Endothelial cell of umbilical vein (primary cell): ENCODE results near the gene BLOC1S3. TPM values are rescaled to one million over a fixed set of nuclear protein-coding genes. Genes with fewer than 3 reads are reported as not detected.

Experiments
- BruUV-seq: library from RNA; stranded (reverse); fragments of 400-500 nt; replicated peaks from 2 replicates; lab custom pipeline; 2021; lab: Mats Ljungman, UMichigan
- CTCF ChIA-PET: fragments of 300-600, 350-600 bp; sonication (Branson Sonifier 250); formaldehyde crosslinking; loops from one replicate; lab custom pipeline; 2021; ENCODE audit warnings: antibody characterized with exemption, inconsistent platforms; lab: Charles Lee
- POLR2A ChIA-PET: fragments of 300-600, 350-600 bp; sonication (Branson Sonifier 250); formaldehyde crosslinking; loops from one replicate; lab custom pipeline; 2021; ENCODE audit warnings: antibody characterized with exemption, inconsistent platforms; lab: Charles Lee
- DNase-seq: peaks from one replicate; pipeline ENCODE4 v3.0.0-alpha.2; 2011; ENCODE audit warnings: low read depth, low spot score
- FAIRE-seq: peaks from 2 replicates; lab custom pipeline; 2011; peaks lifted over from hg19 to GRCh38; lab: Jason Lieb, UNC
- H2AFZ ChIP-seq: 2 replicates; pipeline ENCODE4 v1.6.0; 2012; ENCODE audit warnings: low read depth, low read length, control low read depth, inconsistent platforms
- H3K27ac ChIP-seq: 2 replicates; pipeline ENCODE4 v1.5.1; 2011; ENCODE audit warnings: low read depth, mild to moderate bottlenecking, control low read depth, low read length, moderate library complexity; ENCODE audit not compliant: insufficient read depth
- H3K27me3 ChIP-seq, 2 experiments: 2 replicates each; pipeline versions ENCODE4 v1.6.0 to v1.6.1; 2011; ENCODE audit warnings: low read length in 2 of 2, mixed read lengths in 1 of 2; ENCODE audit not compliant: control insufficient read depth in 2 of 2, insufficient read depth in 2 of 2
- H3K36me3 ChIP-seq, 2 experiments: 2 replicates in 1 of 2; 3 replicates in 1 of 2; pipeline ENCODE4 v1.5.1; 2011; ENCODE audit warnings: low read length in 2 of 2, mild to moderate bottlenecking in 1 of 2, moderate library complexity in 1 of 2; ENCODE audit not compliant: control insufficient read depth in 2 of 2, insufficient read depth in 2 of 2; ENCODE audit errors: extremely low read depth in 1 of 2
- H3K4me1 ChIP-seq: 3 replicates; pipeline ENCODE4 v1.5.1; 2011; ENCODE audit warnings: mild to moderate bottlenecking, low read length; ENCODE audit not compliant: control insufficient read depth, insufficient read depth; ENCODE audit errors: extremely low read depth
- H3K4me2 ChIP-seq: 2 replicates; pipeline ENCODE4 v1.6.1; 2011; ENCODE audit warnings: low read length, control low read depth, mixed read lengths; ENCODE audit not compliant: insufficient read depth
- H3K4me3 ChIP-seq, 3 experiments: fragments of 200-600 bp in 1 of 3; sonication (generic), shearing (Covaris generic) in 1 of 3; replicated peaks in 1 of 3; 2 replicates each; pipeline ENCODE4 v1.5.1; 2011 to 2016; ENCODE audit warnings: control low read depth in 3 of 3, low read length in 3 of 3, mild to moderate bottlenecking in 2 of 3, inconsistent platforms in 1 of 3, low read depth in 1 of 3, moderate library complexity in 1 of 3; ENCODE audit not compliant: insufficient read depth in 1 of 3
- H3K79me2 ChIP-seq: 2 replicates; pipeline ENCODE4 v1.6.0; 2012; ENCODE audit warnings: low read length, inconsistent platforms; ENCODE audit not compliant: control insufficient read depth, insufficient read depth
- H3K9ac ChIP-seq: replicated peaks from 2 replicates; pipeline ENCODE3; 2011; ENCODE audit warnings: low read length, control low read depth; ENCODE audit not compliant: insufficient read depth; ENCODE audit errors: extremely low read depth
- H3K9me1 ChIP-seq: replicated peaks from 3 replicates; pipeline ENCODE4 v1.6.0; 2011; ENCODE audit warnings: mild to moderate bottlenecking, low read length; ENCODE audit not compliant: control insufficient read depth, insufficient read depth; ENCODE audit errors: extremely low read depth
- H3K9me3 ChIP-seq: replicated peaks from 2 replicates; pipeline ENCODE4 v1.5.1; 2012; ENCODE audit warnings: low read length, inconsistent platforms; ENCODE audit not compliant: control insufficient read depth, insufficient read depth
- H4K20me1 ChIP-seq: replicated peaks from 2 replicates; pipeline ENCODE3; 2011; ENCODE audit warnings: mild to moderate bottlenecking, low read length; ENCODE audit not compliant: control insufficient read depth, insufficient read depth; ENCODE audit errors: extremely low read depth
- EZH2 ChIP-seq: IDR thresholded peaks from 2 replicates; pipeline ENCODE4 v1.6.1; 2012; ENCODE audit warnings: borderline replicate concordance, low read depth, mild to moderate bottlenecking, moderate library complexity, low read length, inconsistent platforms; ENCODE audit not compliant: severe bottlenecking
- FOS ChIP-seq: IDR thresholded peaks from 2 replicates; pipeline ENCODE4 v1.6.1; 2011; ENCODE audit warnings: mild to moderate bottlenecking, low read length, moderate library complexity, borderline replicate concordance; ENCODE audit not compliant: insufficient read depth
- GATA2 ChIP-seq: IDR thresholded peaks from 2 replicates; pipeline ENCODE4 v1.7.0; 2011; ENCODE audit warnings: low read depth, mild to moderate bottlenecking, moderate library complexity, mixed read lengths, low read length; ENCODE audit not compliant: insufficient read length, insufficient read depth
- JUN ChIP-seq: IDR thresholded peaks from 2 replicates; pipeline ENCODE4 v1.6.1; 2011; ENCODE audit warnings: borderline replicate concordance, low read depth; ENCODE audit not compliant: insufficient read length, insufficient read depth
- MAX ChIP-seq: IDR thresholded peaks from 2 replicates; pipeline ENCODE4 v1.6.1; 2011; ENCODE audit not compliant: insufficient read depth, insufficient read length
- MYC ChIP-seq: IDR thresholded peaks from one replicate; pipeline ENCODE4 v1.6.1; 2011; ENCODE audit warnings: mild to moderate bottlenecking, low read depth, low read length
- POLR2A ChIP-seq: IDR thresholded peaks from 2 replicates; pipeline ENCODE4 v1.6.1; 2012; ENCODE audit warnings: low read depth, mild to moderate bottlenecking, control low read depth, low read length
- POLR2AphosphoS5 ChIP-seq: IDR thresholded peaks from 2 replicates; pipeline ENCODE4 v1.6.1; 2012; ENCODE audit warnings: low read depth, mild to moderate bottlenecking, control low read depth, low read length, moderate library complexity; ENCODE audit not compliant: insufficient read depth
- dilution Hi-C: fragments of 300-500 bp; cut with MboI; formaldehyde crosslinking; loops from one replicate; pipeline ENCODE4 v1.15.0; 2019; ENCODE audit warnings: low sequenced_read_pairs; ENCODE audit not compliant: extremely low pct_ligation_motif_present
- intact Hi-C: fragments of 100-400 bp; cut with micrococcal nuclease; formaldehyde crosslinking; loops from one replicate; pipeline ENCODE4 v1.10.0; 2022
- polyA plus RNA-seq, 4 experiments: library from polyadenylated mRNA; depleted of rRNA in 3 of 4; stranded (reverse) in 3 of 4; unstranded in 1 of 4; fragments of >200 nt; gene quantifications; 2 replicates each; pipeline versions ENCODE4 v1.2.1 to v1.2.3, GENCODE V29; 2011 to 2012; ENCODE audit warnings: missing spikeins in 1 of 4
- total RNA-seq: library from RNA; stranded (reverse); gene quantifications from 2 replicates; pipeline ENCODE4 v1.2.3, GENCODE V29; 2021
- TF ChIP-seq, protein P1 (sequence below), 2 donors: IDR thresholded peaks; 1 replicate in 1 of 2; 2 replicates in 1 of 2; pipeline ENCODE4 v1.5.1; 2011; ENCODE audit warnings: low read length in 2 of 2, mild to moderate bottlenecking in 2 of 2, moderate library complexity in 2 of 2, control low read depth in 1 of 2, inconsistent platforms in 1 of 2, low read depth in 1 of 2; ENCODE audit not compliant: insufficient read depth in 1 of 2; ENCODE audit errors: extremely low read depth in 1 of 2

BLOC1S3 gene
- total and polyA plus RNA-seq, 2 donors (not counting 3 experiments of a cell fraction or from before 2014, with no cell fraction given): 13.6 to 17.4 TPM

DNA sequence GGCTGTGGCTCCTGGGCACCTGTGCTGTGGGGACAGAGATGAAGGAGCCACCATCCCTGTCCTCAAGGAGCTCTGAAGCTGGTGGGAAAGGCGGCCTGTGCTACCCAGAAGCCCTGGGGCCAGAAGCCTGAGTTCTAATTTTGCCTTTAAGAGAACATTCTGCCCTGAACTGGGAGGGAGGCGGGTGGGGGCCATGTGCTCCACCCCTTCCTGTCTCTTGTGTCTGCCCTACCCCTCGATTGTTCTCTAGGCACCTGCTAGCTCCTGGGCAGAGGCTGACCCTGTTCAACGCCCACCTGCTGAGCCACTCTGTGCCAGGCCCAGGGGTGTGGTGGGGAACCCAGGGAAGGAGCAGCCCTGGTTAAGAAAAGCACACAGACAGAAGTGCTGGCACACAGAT, 6.4 kb upstream of the BLOC1S3 start:
- Histone ChIP-seq H3K27me3 (no peaks in the 10 kb centered on the region), H2AFZ (no peak overlapping the region), H3K4me2 (no peak overlapping the region), H3K4me1 (peaks cover 21% of the 10 kb centered on the region), H3K79me2 (no peaks in the 10 kb centered on the region), H3K36me3 (no peaks in the 10 kb centered on the region), H4K20me1 (no peaks in the 10 kb centered on the region), H3K9ac (no peak overlapping the region), H3K9me1 (no peaks in the 10 kb centered on the region), H3K27ac (peak overlapping the region; percentile 21), H3K4me3 (no peak overlapping the region), H3K9me3 (no peaks in the 10 kb centered on the region)
- DNase-seq (no peak), FAIRE-seq (peak; percentile 64)
- intact Hi-C loops: no loop called here
- TF ChIP-seq POLR2AphosphoS5: no peak
- TF ChIP-seq EZH2: no peak
- TF ChIP-seq, protein P1, sequence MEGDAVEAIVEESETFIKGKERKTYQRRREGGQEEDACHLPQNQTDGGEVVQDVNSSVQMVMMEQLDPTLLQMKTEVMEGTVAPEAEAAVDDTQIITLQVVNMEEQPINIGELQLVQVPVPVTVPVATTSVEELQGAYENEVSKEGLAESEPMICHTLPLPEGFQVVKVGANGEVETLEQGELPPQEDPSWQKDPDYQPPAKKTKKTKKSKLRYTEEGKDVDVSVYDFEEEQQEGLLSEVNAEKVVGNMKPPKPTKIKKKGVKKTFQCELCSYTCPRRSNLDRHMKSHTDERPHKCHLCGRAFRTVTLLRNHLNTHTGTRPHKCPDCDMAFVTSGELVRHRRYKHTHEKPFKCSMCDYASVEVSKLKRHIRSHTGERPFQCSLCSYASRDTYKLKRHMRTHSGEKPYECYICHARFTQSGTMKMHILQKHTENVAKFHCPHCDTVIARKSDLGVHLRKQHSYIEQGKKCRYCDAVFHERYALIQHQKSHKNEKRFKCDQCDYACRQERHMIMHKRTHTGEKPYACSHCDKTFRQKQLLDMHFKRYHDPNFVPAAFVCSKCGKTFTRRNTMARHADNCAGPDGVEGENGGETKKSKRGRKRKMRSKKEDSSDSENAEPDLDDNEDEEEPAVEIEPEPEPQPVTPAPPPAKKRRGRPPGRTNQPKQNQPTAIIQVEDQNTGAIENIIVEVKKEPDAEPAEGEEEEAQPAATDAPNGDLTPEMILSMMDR (IDR thresholded peaks at IDR 0.05; ENCODE audit: extremely low read depth in 1 of 2, insufficient read depth in 1 of 2, low read depth in 1 of 2, low read length in 2 of 2): no peak
- no peak for TF ChIP-seq FOS
- TF ChIP-seq JUN: no peak
- no peak for TF ChIP-seq GATA2
- no peak for TF ChIP-seq MYC
- no peak for TF ChIP-seq POLR2A
- no peak for TF ChIP-seq MAX
- dilution Hi-C loops: no loop called here
- ChIA-PET POLR2A (no interaction called here), CTCF (interaction anchor here (2.0 to 2.1 kb wide), 2 partner anchors 10 to 47 kb away, joined by 6 to 7 read pairs; no protein-coding TSS in a partner anchor)
- no TSS peak for BruUV-seq
